Measurements from ENCODE around the gene SFXN4. TPM values are rescaled to one million over a fixed set of nuclear protein-coding genes. Genes with fewer than 3 reads are reported as not detected.
A peak's percentile ranks its signal among the peaks of the same experiment; 100 is the strongest.
"Not testable (repeated sequence)": the region's sequence is repeated elsewhere in the genome, so short reads cannot be mapped to it uniquely, and the experiment has no call there.

The SFXN4 gene
- total RNA-seq, 1 donor from 2014 or later: 21.7 TPM

DNA sequence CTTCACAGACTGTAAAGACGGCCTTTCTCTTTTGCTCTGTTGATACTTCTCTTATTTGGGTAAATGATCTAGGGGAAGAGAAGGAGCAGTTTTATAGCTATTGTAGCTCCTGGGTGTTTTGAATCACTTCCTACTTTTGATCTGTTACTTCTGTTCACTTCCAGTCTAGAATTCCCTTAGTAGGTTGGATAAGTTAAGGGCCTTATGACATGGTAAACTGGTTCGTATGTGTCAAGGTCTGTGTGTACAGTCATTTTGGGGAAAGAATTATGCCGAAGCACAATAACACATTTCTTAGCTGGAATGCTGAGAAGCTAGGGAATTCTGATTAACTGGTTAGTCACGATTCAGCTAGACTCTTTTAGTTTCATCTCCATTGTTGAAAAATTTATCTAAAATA, 53.5 kb downstream of the SFXN4 start:
- ATAC-seq (ENCODE audit: low read depth): no peak
- TF ChIP-seq, protein P1, sequence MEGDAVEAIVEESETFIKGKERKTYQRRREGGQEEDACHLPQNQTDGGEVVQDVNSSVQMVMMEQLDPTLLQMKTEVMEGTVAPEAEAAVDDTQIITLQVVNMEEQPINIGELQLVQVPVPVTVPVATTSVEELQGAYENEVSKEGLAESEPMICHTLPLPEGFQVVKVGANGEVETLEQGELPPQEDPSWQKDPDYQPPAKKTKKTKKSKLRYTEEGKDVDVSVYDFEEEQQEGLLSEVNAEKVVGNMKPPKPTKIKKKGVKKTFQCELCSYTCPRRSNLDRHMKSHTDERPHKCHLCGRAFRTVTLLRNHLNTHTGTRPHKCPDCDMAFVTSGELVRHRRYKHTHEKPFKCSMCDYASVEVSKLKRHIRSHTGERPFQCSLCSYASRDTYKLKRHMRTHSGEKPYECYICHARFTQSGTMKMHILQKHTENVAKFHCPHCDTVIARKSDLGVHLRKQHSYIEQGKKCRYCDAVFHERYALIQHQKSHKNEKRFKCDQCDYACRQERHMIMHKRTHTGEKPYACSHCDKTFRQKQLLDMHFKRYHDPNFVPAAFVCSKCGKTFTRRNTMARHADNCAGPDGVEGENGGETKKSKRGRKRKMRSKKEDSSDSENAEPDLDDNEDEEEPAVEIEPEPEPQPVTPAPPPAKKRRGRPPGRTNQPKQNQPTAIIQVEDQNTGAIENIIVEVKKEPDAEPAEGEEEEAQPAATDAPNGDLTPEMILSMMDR (IDR thresholded peaks at IDR 0.05): no peak
- peaks cover 36% of the 10 kb centered on the region for H3K36me3 Mint-ChIP-seq (ENCODE audit: low read depth)
- no peaks in the 10 kb centered on the region for H3K4me1 Mint-ChIP-seq
- DNase-seq: no peak
- intact Hi-C loops (cut with micrococcal nuclease): no loop called here
- no peak overlapping the region for H3K4me3 Mint-ChIP-seq
- no peaks in the 10 kb centered on the region for H3K9me3 Mint-ChIP-seq
- H3K27ac Mint-ChIP-seq: no peak overlapping the region
- ChIA-PET CTCF (no interaction called here), POLR2A (no interaction called here)
- no peaks in the 10 kb centered on the region for H3K27me3 Mint-ChIP-seq

- H3K9me3 Mint-ChIP-seq; ATAC-seq (ENCODE audit: low read depth); H3K4me3 Mint-ChIP-seq; POLR2A ChIA-PET; H3K27me3 Mint-ChIP-seq; intact Hi-C loops (cut with micrococcal nuclease); DNase-seq; CTCF ChIA-PET; H3K27ac Mint-ChIP-seq: not testable (repeated sequence)
- H3K36me3 Mint-ChIP-seq (ENCODE audit: low read depth): peaks cover 22% of the 10 kb centered on the region
- peaks cover 13% of the 10 kb centered on the region for H3K4me1 Mint-ChIP-seq
Observed at GRCh38 chr10:119107771-119108170, 57.7 kb downstream of the SFXN4 start.

DNA sequence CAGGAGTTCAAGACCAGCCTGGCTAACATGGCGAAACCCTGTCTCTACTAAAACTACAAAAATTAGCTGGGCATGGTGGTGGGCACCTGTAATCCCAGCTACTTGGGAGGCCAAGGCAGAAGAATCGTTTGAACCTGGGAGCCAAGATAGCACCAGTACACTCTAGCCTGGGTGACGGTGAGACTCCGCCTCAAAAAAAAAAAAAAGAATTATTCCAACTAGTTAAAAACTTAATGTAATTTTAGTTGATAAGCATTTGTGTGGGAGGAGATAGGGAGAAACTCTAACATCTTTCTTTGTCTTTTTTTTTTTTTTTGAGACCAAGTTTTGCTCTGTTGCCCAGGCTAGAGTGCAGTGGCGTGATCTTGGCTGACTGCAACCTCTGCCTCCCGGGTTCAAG, 58.4 kb downstream of the SFXN4 start:
- CTCF ChIA-PET; intact Hi-C loops (cut with micrococcal nuclease): not testable (repeated sequence)

DNA sequence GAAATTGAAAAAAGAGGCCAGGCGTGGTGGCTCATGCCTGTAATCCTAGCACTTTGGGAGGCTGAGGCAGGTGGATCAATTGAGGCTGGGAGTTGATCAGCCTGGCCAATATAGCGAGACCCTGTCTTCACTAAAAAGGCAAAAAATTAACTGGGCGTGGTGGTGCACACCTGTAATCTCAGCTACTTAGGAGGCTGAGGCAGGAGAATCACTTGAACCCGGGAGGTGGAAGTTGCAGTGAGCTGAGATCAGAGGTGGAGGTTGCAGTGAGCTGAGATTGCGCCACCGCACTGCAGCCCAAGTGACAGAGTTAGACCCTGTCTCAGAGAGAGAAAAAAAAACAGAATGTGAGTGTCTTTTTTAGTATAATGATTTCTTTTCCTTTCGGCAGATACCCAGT, 59.6 kb downstream of the SFXN4 start:
- H3K36me3 Mint-ChIP-seq (ENCODE audit: low read depth): peaks cover 18% of the 10 kb centered on the region
- CTCF ChIA-PET; H3K9me3 Mint-ChIP-seq; intact Hi-C loops (cut with micrococcal nuclease); DNase-seq; H3K4me3 Mint-ChIP-seq; ATAC-seq (ENCODE audit: low read depth); H3K27ac Mint-ChIP-seq; H3K27me3 Mint-ChIP-seq; POLR2A ChIA-PET: not testable (repeated sequence)
- peaks cover 16% of the 10 kb centered on the region for H3K4me1 Mint-ChIP-seq

More for the DNA sequence above, 58.4 kb downstream of the SFXN4 start:
- H3K27me3 Mint-ChIP-seq; DNase-seq; ATAC-seq (ENCODE audit: low read depth); POLR2A ChIA-PET; H3K4me3 Mint-ChIP-seq; H3K27ac Mint-ChIP-seq; H3K9me3 Mint-ChIP-seq: not testable (repeated sequence)
- Mint-ChIP-seq H3K4me1 (peaks cover 16% of the 10 kb centered on the region), H3K36me3 (ENCODE audit: low read depth) (peaks cover 21% of the 10 kb centered on the region)

- ChIA-PET POLR2A (interaction anchor here (0.5 to 2.1 kb wide), 4 partner anchors 14 to 303 kb away, joined by 3 to 13 read pairs (median 7); partner anchors contain the start of gene EIF3A), CTCF (interaction anchor here (1.4 kb wide), 1 partner anchor 26 kb away, joined by 5 read pairs; no protein-coding TSS in a partner anchor)
- Mint-ChIP-seq H3K27ac (no peak overlapping the region), H3K9me3 (no peaks in the 10 kb centered on the region), H3K27me3 (no peaks in the 10 kb centered on the region), H3K4me3 (peak overlapping the region; percentile 75), H3K4me1 (peaks cover 16% of the 10 kb centered on the region), H3K36me3 (ENCODE audit: low read depth) (peaks cover 16% of the 10 kb centered on the region)
- TF ChIP-seq, protein P1 (IDR thresholded peaks at IDR 0.05): no peak
- intact Hi-C loops (cut with micrococcal nuclease): no loop called here
- no peak for DNase-seq
- ATAC-seq (ENCODE audit: low read depth): no peak
Observed at GRCh38 chr10:119105155-119105554, 60.4 kb downstream of the SFXN4 start.

DNA sequence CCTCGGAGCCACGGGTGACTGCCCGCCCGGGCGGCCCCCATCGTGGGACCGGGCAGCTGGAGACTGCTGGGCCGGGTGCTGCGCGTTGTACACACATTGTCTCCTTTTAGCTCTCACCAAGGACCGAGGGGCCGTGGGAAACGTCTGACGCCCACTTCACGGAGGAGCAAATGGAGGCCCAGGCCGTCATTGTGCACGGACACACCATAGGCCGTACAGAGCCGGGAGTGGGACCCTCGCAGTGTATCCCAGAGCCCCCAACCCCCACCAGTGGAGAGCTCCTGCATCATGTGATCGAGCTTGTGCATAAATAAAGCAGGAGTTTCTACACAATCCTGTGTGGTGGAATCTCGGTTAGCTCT, 60.9 kb downstream of the SFXN4 start:
- Mint-ChIP-seq H3K9me3 (no peaks in the 10 kb centered on the region), H3K36me3 (ENCODE audit: low read depth) (peaks cover 11% of the 10 kb centered on the region), H3K4me1 (peaks cover 16% of the 10 kb centered on the region), H3K27me3 (no peaks in the 10 kb centered on the region), H3K27ac (no peak overlapping the region), H3K4me3 (peak overlapping the region; percentile 75)
- intact Hi-C loops (cut with micrococcal nuclease): loop anchor here (1.0 kb wide), 5 partner anchors 24 to 492 kb away; partner anchors contain the start of genes EIF3A, PRDX3, SFXN4 and TIAL1
- CTCF ChIA-PET: interaction anchor here (1.1 to 1.4 kb wide), 2 partner anchors 26 to 34 kb away, joined by 3 to 5 read pairs; no protein-coding TSS in a partner anchor
- ATAC-seq (ENCODE audit: low read depth) (no peak), DNase-seq (no peak)
- POLR2A ChIA-PET: interaction anchor here (0.5 to 2.1 kb wide), 6 partner anchors 8 to 788 kb away, joined by 3 to 13 read pairs (median 4); partner anchors contain the start of genes EIF3A and SEC23IP
- TF ChIP-seq, protein P1 (IDR thresholded peaks at IDR 0.05): no peak
